Fibroblast of pulmonary artery (primary cell): ENCODE results near the gene TMEM233.
A peak's percentile ranks its signal among the peaks of the same experiment; 100 is the strongest.

Experiments used
- DNase-seq: peaks from one replicate; pipeline ENCODE4 v3.0.0-alpha.2; 2010; ENCODE audit warnings: low read depth
- H3K4me3 ChIP-seq: replicated peaks from 2 replicates; pipeline ENCODE4 v1.5.1; 2011; ENCODE audit warnings: low read depth, mild to moderate bottlenecking, control low read depth, low read length, moderate library complexity
- CTCF ChIP-seq: IDR thresholded peaks from 2 replicates; pipeline ENCODE4 v1.5.1; 2011; ENCODE audit warnings: mild to moderate bottlenecking, control low read depth, low read length, inconsistent platforms; ENCODE audit errors: missing control alignments

TMEM233 gene

GRCh38 chr12:119630223-119630780, 36.7 kb downstream of the TMEM233 start:
- no peak for DNase-seq
- TF ChIP-seq CTCF = no peak
- no peak overlapping the region for H3K4me3 ChIP-seq

GRCh38 chr12:119630962-119631550, 37.5 kb downstream of the TMEM233 start:
- DNase-seq = no peak
- no peak for TF ChIP-seq CTCF
- H3K4me3 ChIP-seq = no peak overlapping the region

- DNase-seq = no peak
- TF ChIP-seq CTCF = no peak
- H3K4me3 ChIP-seq = no peak overlapping the region
Measured at GRCh38 chr12:119631930-119632678, 38.5 kb downstream of the TMEM233 start.

GRCh38 chr12:119634743-119635142, 41.2 kb downstream of the TMEM233 start:
- TF ChIP-seq CTCF = no peak
- DNase-seq = no peak
- H3K4me3 ChIP-seq = no peak overlapping the region

GRCh38 chr12:119642986-119643385, 49.4 kb downstream of the TMEM233 start:
- no peak overlapping the region for H3K4me3 ChIP-seq
- DNase-seq = no peak
- TF ChIP-seq CTCF = peak; percentile 38

GRCh38 chr12:119644930-119645329, 51.4 kb downstream of the TMEM233 start:
- TF ChIP-seq CTCF = no peak
- DNase-seq = no peak
- H3K4me3 ChIP-seq = no peak overlapping the region

- no peak for DNase-seq
- no peak for TF ChIP-seq CTCF
- no peak overlapping the region for H3K4me3 ChIP-seq
Measured at GRCh38 chr12:119645535-119646059, 52.0 kb downstream of the TMEM233 start.
